Ishikawa (cell line): Measurements from ENCODE around the gene MAGI2.

Source experiments
- CEBPB ChIP-seq: IDR thresholded peaks from 2 replicates; pipeline ENCODE4 v1.6.1; 2012
- CREB1 ChIP-seq: IDR thresholded peaks from 2 replicates; pipeline ENCODE4 v1.6.1; 2012; ENCODE audit warnings: low read depth
- EGR1 ChIP-seq: IDR thresholded peaks from 2 replicates; pipeline ENCODE4 v1.6.1; 2012
- EP300 ChIP-seq: IDR thresholded peaks from 2 replicates; pipeline ENCODE4 v1.6.1; 2012; ENCODE audit warnings: borderline replicate concordance
- FOXM1 ChIP-seq: IDR thresholded peaks from 2 replicates; pipeline ENCODE4 v1.6.1; 2012; ENCODE audit warnings: low read depth, borderline replicate concordance
- NFIC ChIP-seq: IDR thresholded peaks from 2 replicates; pipeline ENCODE4 v1.6.1; 2012
- RAD21 ChIP-seq: IDR thresholded peaks from 2 replicates; pipeline ENCODE4 v1.6.1; 2012; ENCODE audit warnings: low read depth
- REST ChIP-seq: IDR thresholded peaks from 2 replicates; pipeline ENCODE4 v1.6.1; 2012; ENCODE audit warnings: low read depth, mild to moderate bottlenecking
- TAF1 ChIP-seq: IDR thresholded peaks from 2 replicates; pipeline ENCODE4 v1.6.1; 2012; ENCODE audit warnings: low read depth, mild to moderate bottlenecking
- TCF12 ChIP-seq: IDR thresholded peaks from 2 replicates; pipeline ENCODE4 v1.6.1; 2012; ENCODE audit warnings: low read depth
- TEAD4 ChIP-seq: IDR thresholded peaks from 2 replicates; pipeline ENCODE4 v1.6.1; 2012
- USF1 ChIP-seq: IDR thresholded peaks from 2 replicates; pipeline ENCODE4 v1.6.1; 2012
- YY1 ChIP-seq: IDR thresholded peaks from 2 replicates; pipeline ENCODE4 v1.6.1; 2012; ENCODE audit warnings: low read depth
- ZBTB7A ChIP-seq: IDR thresholded peaks from 2 replicates; pipeline ENCODE4 v1.6.1; 2012; ENCODE audit warnings: low read depth
- TF ChIP-seq, protein P1 (sequence below): IDR thresholded peaks from 2 replicates; pipeline ENCODE4 v1.6.1; 2012

Gene MAGI2

GRCh38 chr7:78002021-78002420 lies 1451.4 kb downstream of the MAGI2 start:
- TF ChIP-seq CREB1 (no peak), EP300 (no peak), TCF12 (no peak), TAF1 (no peak), REST (no peak), ZBTB7A (no peak), FOXM1 (no peak), USF1 (no peak), RAD21 (no peak), YY1 (no peak), TEAD4 (no peak), NFIC (no peak), CEBPB (no peak), EGR1 (no peak)
- TF ChIP-seq, protein P1, sequence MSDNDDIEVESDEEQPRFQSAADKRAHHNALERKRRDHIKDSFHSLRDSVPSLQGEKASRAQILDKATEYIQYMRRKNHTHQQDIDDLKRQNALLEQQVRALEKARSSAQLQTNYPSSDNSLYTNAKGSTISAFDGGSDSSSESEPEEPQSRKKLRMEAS, result no peak

DNA sequence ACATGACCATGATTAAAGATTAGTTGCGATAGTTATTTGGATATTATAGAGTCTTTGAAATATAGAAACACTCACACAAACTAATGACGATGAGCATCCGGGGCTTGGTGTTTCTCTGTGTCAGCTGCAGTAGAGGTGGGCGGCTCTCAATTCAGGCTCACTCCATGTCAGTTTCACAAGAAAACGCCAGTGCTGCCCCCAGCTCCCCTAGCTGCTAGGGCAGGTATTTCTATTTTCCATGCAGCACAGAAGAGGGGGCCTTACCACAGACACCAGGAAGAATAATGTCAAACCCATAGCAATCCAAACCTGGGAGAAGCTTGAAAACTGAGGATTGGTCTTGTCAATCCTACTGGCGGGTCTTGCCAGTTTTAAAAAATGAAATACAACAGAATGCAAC lies 1457.8 kb downstream of the MAGI2 start:
- TF ChIP-seq CREB1 (no peak), YY1 (no peak), REST (no peak), USF1 (no peak), TAF1 (no peak), ZBTB7A (no peak), RAD21 (no peak), CEBPB (no peak), EP300 (no peak), FOXM1 (no peak), TCF12 (no peak), TEAD4 (no peak), EGR1 (no peak), NFIC (no peak)
- TF ChIP-seq, protein P1, result no peak

GRCh38 chr7:77993838-77994237 lies 1459.6 kb downstream of the MAGI2 start:
- no peak for TF ChIP-seq TAF1
- TF ChIP-seq CEBPB, result no peak
- TF ChIP-seq, protein P1, result no peak
- TF ChIP-seq TEAD4, result no peak
- no peak for TF ChIP-seq NFIC
- TF ChIP-seq RAD21, result no peak
- TF ChIP-seq USF1, result no peak
- no peak for TF ChIP-seq TCF12
- TF ChIP-seq EGR1, result no peak
- TF ChIP-seq EP300, result no peak
- no peak for TF ChIP-seq REST
- TF ChIP-seq FOXM1, result no peak
- TF ChIP-seq ZBTB7A, result no peak
- no peak for TF ChIP-seq YY1
- TF ChIP-seq CREB1, result no peak
